ENCODE measurements around the gene MGAT5.
A peak's percentile ranks its signal among the peaks of the same experiment; 100 is the strongest.

Gene MGAT5

DNA sequence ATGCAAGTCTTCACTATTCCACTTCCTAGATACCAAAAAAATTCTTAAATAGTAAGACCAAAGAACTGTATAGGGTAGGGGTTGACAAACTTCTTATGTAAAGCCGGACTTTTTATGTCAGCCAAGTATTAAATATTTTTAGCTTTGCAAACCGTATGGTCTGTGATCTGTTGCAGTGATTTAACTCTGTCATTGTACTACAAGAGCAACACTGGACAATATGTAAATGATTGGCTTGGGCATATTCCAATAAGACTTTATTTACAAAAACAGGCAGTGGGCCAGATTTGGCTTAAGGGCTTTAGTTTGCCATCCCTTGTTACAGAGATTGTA lies 48.0 kb downstream of the MGAT5 start:
- H3K4me3 ChIP-seq (replicated peaks in 1 of 2; ENCODE audit: low read depth in 2 of 2, low read length in 2 of 2), result peak overlapping the region in 1 of 2 donors; percentile 6
- no peak for DNase-seq (ENCODE audit: low read depth in 2 of 2)
- TF ChIP-seq CTCF (IDR thresholded peaks at IDR 0.05; ENCODE audit: low read depth, low read length), result no peak

DNA sequence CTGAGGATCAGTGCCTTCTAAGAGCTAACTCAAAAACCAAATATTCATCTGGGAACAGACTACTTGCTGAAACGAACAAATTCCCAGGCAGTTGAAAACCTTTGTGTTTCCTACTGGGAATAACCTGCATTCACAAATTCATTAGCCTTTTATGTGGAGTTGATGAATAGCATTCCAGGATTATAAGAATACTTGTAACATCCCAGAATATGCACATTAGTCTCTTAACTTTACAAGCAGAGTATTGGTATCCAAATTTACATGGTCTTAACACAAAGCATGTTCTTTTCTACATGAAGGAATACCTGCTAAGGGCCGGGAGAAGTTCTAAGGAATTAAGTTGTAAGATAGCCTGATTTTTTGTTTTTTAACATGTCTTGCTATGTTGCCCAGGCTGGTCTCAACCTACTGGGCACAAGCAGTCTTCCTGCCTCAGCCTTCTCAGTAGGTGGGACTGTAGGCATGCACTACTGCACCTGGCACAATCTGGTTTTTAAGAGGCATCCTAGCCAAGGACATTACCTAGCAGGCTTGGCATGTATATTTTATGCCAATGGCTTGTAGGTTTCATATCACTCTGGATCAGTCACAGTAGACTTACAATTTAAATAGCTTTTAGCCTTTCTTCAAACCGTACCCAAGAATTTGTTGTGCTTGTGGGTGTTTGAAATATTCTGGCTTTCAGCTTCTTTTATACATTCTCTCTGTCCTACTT lies 50.7 kb downstream of the MGAT5 start:
- no peak for DNase-seq (ENCODE audit: low read depth in 2 of 2)
- TF ChIP-seq CTCF (IDR thresholded peaks at IDR 0.05; ENCODE audit: low read depth, low read length), result no peak
- H3K4me3 ChIP-seq (replicated peaks in 1 of 2; ENCODE audit: low read depth in 2 of 2, low read length in 2 of 2), result no peak overlapping the region

GRCh38 chr2:134305109-134305491 lies 51.2 kb downstream of the MGAT5 start:
- DNase-seq (ENCODE audit: low read depth in 2 of 2), result no peak
- no peak for TF ChIP-seq CTCF (IDR thresholded peaks at IDR 0.05; ENCODE audit: low read depth, low read length)
- H3K4me3 ChIP-seq (replicated peaks in 1 of 2; ENCODE audit: low read depth in 2 of 2, low read length in 2 of 2), result no peak overlapping the region

- TF ChIP-seq CTCF (IDR thresholded peaks at IDR 0.05; ENCODE audit: low read depth, low read length), result no peak
- DNase-seq (ENCODE audit: low read depth in 2 of 2), result no peak
These were observed 52.6 kb downstream of the MGAT5 start for GRCh38 chr2:134306521-134306920.

DNA sequence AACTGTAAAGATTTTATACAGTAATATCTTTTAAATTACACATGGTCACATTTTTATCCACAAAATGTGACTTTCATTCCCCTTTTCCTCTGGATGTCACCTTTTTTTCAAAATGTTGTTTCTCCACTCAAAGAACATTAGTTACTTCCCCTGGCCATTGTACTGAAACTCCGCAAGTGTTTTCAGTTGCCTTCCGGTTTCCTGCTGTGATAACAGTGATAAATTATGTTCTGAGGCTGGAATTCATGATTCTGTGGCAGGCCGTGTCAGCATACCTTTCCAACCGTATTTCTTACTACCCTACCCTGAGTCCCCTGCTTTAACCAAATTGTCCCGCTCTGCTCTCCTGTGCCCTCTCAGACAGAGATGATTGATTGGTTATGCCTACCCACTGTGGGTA lies 53.5 kb downstream of the MGAT5 start:
- no peak overlapping the region for H3K4me3 ChIP-seq (replicated peaks in 1 of 2; ENCODE audit: low read depth in 2 of 2, low read length in 2 of 2)
- TF ChIP-seq CTCF (IDR thresholded peaks at IDR 0.05; ENCODE audit: low read depth, low read length), result no peak
- DNase-seq (ENCODE audit: low read depth in 2 of 2), result no peak

More at GRCh38 chr2:134306521-134306920, 52.6 kb downstream of the MGAT5 start:
- H3K4me3 ChIP-seq (replicated peaks in 1 of 2; ENCODE audit: low read depth in 2 of 2, low read length in 2 of 2), result no peak overlapping the region

DNA sequence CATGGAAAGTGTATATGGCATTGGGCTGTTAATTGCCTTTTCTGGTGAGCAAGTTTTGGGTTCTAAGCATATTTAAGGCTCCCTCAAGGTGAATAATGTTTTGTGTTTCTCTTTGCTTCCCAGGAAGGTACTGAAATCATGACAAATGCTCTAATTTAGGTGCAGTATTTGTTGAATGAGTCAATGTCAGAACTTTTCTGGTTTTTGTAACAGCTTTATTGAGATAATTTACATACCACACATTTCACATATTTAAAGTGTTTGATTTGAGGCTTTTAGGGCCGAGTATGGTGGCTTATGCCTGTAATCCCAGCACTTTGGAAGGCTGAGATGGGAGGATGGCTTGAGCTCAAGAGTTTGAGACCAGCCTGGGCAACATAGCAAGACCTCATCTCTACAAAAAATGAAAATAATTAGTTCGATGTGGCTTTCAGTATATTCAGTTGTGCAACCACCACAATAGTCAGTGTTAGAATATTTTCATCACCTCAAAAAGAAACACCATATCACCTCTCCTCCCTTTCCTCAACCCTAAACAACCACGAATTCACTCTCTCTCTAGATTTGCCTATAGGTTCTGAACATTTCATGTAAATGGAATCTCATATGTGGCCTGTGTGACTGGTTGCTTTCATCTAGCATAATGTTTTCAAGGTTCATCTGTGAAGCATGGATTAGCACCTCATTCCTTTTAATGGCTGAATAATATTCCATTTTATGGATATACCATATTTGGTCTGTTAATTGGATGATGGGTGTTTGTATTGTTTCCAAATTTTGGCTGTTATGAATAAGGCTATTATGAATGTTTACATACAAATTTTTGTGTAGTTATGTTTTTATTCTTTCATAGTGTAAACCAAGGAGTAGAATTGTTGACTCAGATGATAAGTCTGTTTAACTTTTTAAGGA lies 54.9 kb downstream of the MGAT5 start:
- H3K4me3 ChIP-seq (replicated peaks in 1 of 2; ENCODE audit: low read depth in 2 of 2, low read length in 2 of 2), result no peak overlapping the region
- DNase-seq (ENCODE audit: low read depth in 2 of 2), result no peak
- TF ChIP-seq CTCF (IDR thresholded peaks at IDR 0.05; ENCODE audit: low read depth, low read length), result no peak

All from cardiac fibroblast (primary cell).